ENCODE measurements around the gene WNK2. TPM values are rescaled to one million over a fixed set of nuclear protein-coding genes. Genes with fewer than 3 reads are reported as not detected.
"Not testable (repeated sequence)": the region's sequence is repeated elsewhere in the genome, so short reads cannot be mapped to it uniquely, and the experiment has no call there.

WNK2 gene
- total and polyA plus RNA-seq, 7 donors: 8.1 to 58.8 (median 35.5) TPM

- Histone ChIP-seq H3K4me3 (no peak overlapping the region), H3K4me1 (no peaks in the 10 kb centered on the region), H3K9me3 (no peaks in the 10 kb centered on the region), H3K27me3 (ENCODE audit: insufficient read depth in 3 of 3, low read length in 2 of 3) (peaks cover 0 to 18% (median 2%) of the 10 kb centered on the region in 3 donors), H3K36me3 (ENCODE audit: insufficient read depth in 1 of 2, low read depth in 1 of 2) (no peaks in the 10 kb centered on the region), H3K27ac (no peak overlapping the region)
- intact Hi-C loops (cut with DNase I): no loop called here
- no peak for ATAC-seq
- TF ChIP-seq CTCF (IDR thresholded peaks at IDR 0.05): no peak
- no peak for DNase-seq
- 76 to 87% (median 76%) methylated on average over 9 of the region's 9 CpGs for WGBS, 3 donors
These were observed 159.7 kb downstream of the WNK2 start for GRCh38 chr9:93343663-93344062.

- H3K27me3 ChIP-seq (ENCODE audit: insufficient read depth in 3 of 3, low read length in 2 of 3): peaks cover 0 to 18% (median 2%) of the 10 kb centered on the region in 3 donors
- no peak for DNase-seq
- intact Hi-C loops (cut with DNase I): no loop called here
- peak overlapping the region; percentile 64 for H3K4me3 ChIP-seq
- no peak overlapping the region for H3K27ac ChIP-seq
- no peaks in the 10 kb centered on the region for H3K4me1 ChIP-seq
- no peaks in the 10 kb centered on the region for H3K36me3 ChIP-seq (ENCODE audit: insufficient read depth in 1 of 2, low read depth in 1 of 2)
- WGBS, 3 donors: 35 to 40% (median 38%) methylated on average over 19 of the region's 19 CpGs
- no peaks in the 10 kb centered on the region for H3K9me3 ChIP-seq
- no peak for ATAC-seq
- no peak for TF ChIP-seq CTCF (IDR thresholded peaks at IDR 0.05)
These were observed 161.8 kb downstream of the WNK2 start for GRCh38 chr9:93345643-93346230.

GRCh38 chr9:93346231-93347112 is 162.5 kb downstream of the WNK2 start:
- intact Hi-C loops (cut with DNase I): no loop called here
- H3K4me3 ChIP-seq: peak overlapping the region; percentile 64
- H3K36me3 ChIP-seq (ENCODE audit: insufficient read depth in 1 of 2, low read depth in 1 of 2): no peaks in the 10 kb centered on the region
- ATAC-seq (peak in 3 of 4 donors; percentile 35 to 57 (median 49)), DNase-seq (peak in 1 of 2 donors; percentile 22)
- H3K27ac ChIP-seq: no peak overlapping the region
- no peaks in the 10 kb centered on the region for H3K4me1 ChIP-seq
- peaks cover 0 to 18% (median 2%) of the 10 kb centered on the region in 3 donors for H3K27me3 ChIP-seq (ENCODE audit: insufficient read depth in 3 of 3, low read length in 2 of 3)
- H3K9me3 ChIP-seq: no peaks in the 10 kb centered on the region
- 14 to 21% (median 20%) methylated on average over 42 to 66 of the region's 66 CpGs for WGBS, 3 donors
- TF ChIP-seq CTCF (IDR thresholded peaks at IDR 0.05): no peak

- peaks cover 0 to 18% (median 2%) of the 10 kb centered on the region in 3 donors for H3K27me3 ChIP-seq (ENCODE audit: insufficient read depth in 3 of 3, low read length in 2 of 3)
- H3K36me3 ChIP-seq (ENCODE audit: insufficient read depth in 1 of 2, low read depth in 1 of 2); H3K9me3 ChIP-seq; H3K27ac ChIP-seq; ATAC-seq; H3K4me1 ChIP-seq; DNase-seq; H3K4me3 ChIP-seq; intact Hi-C loops (cut with DNase I): not testable (repeated sequence)
- WGBS, 3 donors: 96 to 97% (median 97%) methylated on average over 8 to 9 of the region's 9 CpGs
These were observed 163.5 kb downstream of the WNK2 start for GRCh38 chr9:93347371-93347975.

GRCh38 chr9:93353413-93354310 is 169.7 kb downstream of the WNK2 start:
- WGBS, 3 donors: 58 to 78% (median 64%) methylated on average over 14 of the region's 14 CpGs

More at GRCh38 chr9:93353413-93354310, 169.7 kb downstream of the WNK2 start:
- intact Hi-C loops (cut with DNase I); H3K9me3 ChIP-seq; H3K36me3 ChIP-seq (ENCODE audit: insufficient read depth in 1 of 2, low read depth in 1 of 2); H3K4me3 ChIP-seq; H3K27me3 ChIP-seq (ENCODE audit: insufficient read depth in 3 of 3, low read length in 2 of 3); H3K4me1 ChIP-seq: not testable (repeated sequence)
- H3K27ac ChIP-seq: peak overlapping the region; percentile 62
- DNase-seq (peak in 1 of 2 donors; percentile 60), ATAC-seq (peak; percentile 58 to 95 (median 86))

All from psoas muscle (tissue), 8 donors.